HG02981 (cell line): ENCODE results near the gene EPB41L1.
"Not testable (repeated sequence)": the region's sequence is repeated elsewhere in the genome, so short reads cannot be mapped to it uniquely, and the experiment has no call there.

ENCODE experiments used
- ATAC-seq: cut with Tn5 transposase; IDR thresholded peaks from one replicate; pipeline ENCODE4 v1.9.1; 2021; ENCODE audit warnings: mild to moderate bottlenecking, moderate library complexity; ENCODE audit not compliant: unreplicated experiment

The EPB41L1 gene

GRCh38 chr20:36125097-36125496 is 29.4 kb upstream of the EPB41L1 start:
- ATAC-seq = no peak

- ATAC-seq = no peak
Observed at GRCh38 chr20:36126836-36127527, 27.6 kb upstream of the EPB41L1 start.

- no peak for ATAC-seq
Observed at GRCh38 chr20:36128463-36129159, 25.9 kb upstream of the EPB41L1 start.

GRCh38 chr20:36129160-36129543 is 25.4 kb upstream of the EPB41L1 start:
- no peak for ATAC-seq

GRCh38 chr20:36130390-36130789 is 24.1 kb upstream of the EPB41L1 start:
- ATAC-seq = no peak

- ATAC-seq = no peak
Observed at GRCh38 chr20:36132802-36133211, 21.7 kb upstream of the EPB41L1 start.

GRCh38 chr20:36133821-36134220 is 20.7 kb upstream of the EPB41L1 start:
- no peak for ATAC-seq

GRCh38 chr20:36135159-36135558 is 19.4 kb upstream of the EPB41L1 start:
- no peak for ATAC-seq

GRCh38 chr20:36135821-36136220 is 18.7 kb upstream of the EPB41L1 start:
- no peak for ATAC-seq

GRCh38 chr20:36137313-36137712 is 17.2 kb upstream of the EPB41L1 start:
- not testable (repeated sequence) for ATAC-seq

- ATAC-seq = no peak
Observed at GRCh38 chr20:36141310-36141709, 13.2 kb upstream of the EPB41L1 start.

GRCh38 chr20:36144336-36144735 is 10.2 kb upstream of the EPB41L1 start:
- ATAC-seq = no peak

- ATAC-seq = no peak
Observed at GRCh38 chr20:36145877-36146707, 8.4 kb upstream of the EPB41L1 start.

- no peak for ATAC-seq
Observed at GRCh38 chr20:36147690-36148089, 6.8 kb upstream of the EPB41L1 start.

- no peak for ATAC-seq
Observed at GRCh38 chr20:36148439-36148838, 6.1 kb upstream of the EPB41L1 start.

GRCh38 chr20:36149012-36149411 is 5.5 kb upstream of the EPB41L1 start:
- no peak for ATAC-seq

GRCh38 chr20:36149469-36149868 is 5.1 kb upstream of the EPB41L1 start:
- no peak for ATAC-seq

GRCh38 chr20:36150489-36150846 is 4.1 kb upstream of the EPB41L1 start:
- no peak for ATAC-seq

GRCh38 chr20:36150847-36151539 is 3.5 kb upstream of the EPB41L1 start:
- no peak for ATAC-seq

- ATAC-seq = no peak
Observed at GRCh38 chr20:36152261-36152660, 2.3 kb upstream of the EPB41L1 start.

- no peak for ATAC-seq
Observed at GRCh38 chr20:36153204-36153603, 1.3 kb upstream of the EPB41L1 start.
